Tibial nerve (tissue), 4 donors: ENCODE measurements around the gene GRIP2. TPM values are rescaled to one million over a fixed set of nuclear protein-coding genes. Genes with fewer than 3 reads are reported as not detected.

ENCODE experiments used
- DNase-seq, 2 donors: peaks; one replicate each; pipeline ENCODE4 v3.0.0-alpha.2; 2019; ENCODE audit warnings: low spot score in 2 of 2
- H3K27ac ChIP-seq, 4 donors: fragments of 200-600 bp; sonication (generic) in 3 of 4; one replicate each; pipeline ENCODE4 v1.5.1; 2017 to 2019; ENCODE audit warnings: mild to moderate bottlenecking in 1 of 4
- H3K27me3 ChIP-seq, 2 donors: fragments of 200-600 bp; sonication (generic) in 1 of 2; one replicate each; pipeline versions ENCODE4 v1.5.1 to v1.6.0; 2017 to 2019
- H3K36me3 ChIP-seq, 3 donors: fragments of 200-600 bp; sonication (generic); one replicate each; pipeline ENCODE4 v1.5.1; 2018 to 2019
- H3K4me1 ChIP-seq, 4 donors: fragments of 200-600 bp; sonication (generic) in 3 of 4; one replicate each; pipeline ENCODE4 v1.5.1; 2017 to 2019
- H3K4me3 ChIP-seq, 4 donors: fragments of 200-600 bp; sonication (generic) in 3 of 4; one replicate each; pipeline ENCODE4 v1.5.1; 2017 to 2019; ENCODE audit warnings: mild to moderate bottlenecking in 1 of 4, moderate library complexity in 1 of 4
- H3K9me3 ChIP-seq, 4 donors: fragments of 200-600 bp; sonication (generic) in 3 of 4; one replicate each; pipeline ENCODE4 v1.5.1; 2017 to 2019
- EP300 ChIP-seq, 2 donors: sonication (generic); formaldehyde crosslinking; IDR thresholded peaks; one replicate each; pipeline ENCODE4 v1.6.1; 2017; ENCODE audit warnings: antibody characterized with exemption in 2 of 2, mild to moderate bottlenecking in 1 of 2
- POLR2A ChIP-seq, 2 donors: fragments of 450-650 bp; IDR thresholded peaks; one replicate each; pipeline ENCODE4 v1.6.1; 2017; ENCODE audit warnings: antibody characterized with exemption in 2 of 2, mild to moderate bottlenecking in 2 of 2, moderate library complexity in 2 of 2
- WGBS, 2 donors: methylation state at CpG; one replicate each; pipeline ENCODE4 v1.1.5; 2018; 5-methylcytosine and 5-hydroxymethylcytosine counted together
- total RNA-seq, 4 donors: library from RNA; depleted of rRNA; stranded (reverse); fragments of >200 nt; gene quantifications; one replicate each; pipeline ENCODE4 v1.1.0, GENCODE V29; 2016
- TF ChIP-seq, protein P1 (sequence below), 5 experiments: fragments of 200-600 bp in 3 of 5; fragments of 450-650 bp in 2 of 5; sonication (generic) in 3 of 5; IDR thresholded peaks; one replicate each; pipeline ENCODE4 v1.5.1; 2016 to 2019; ENCODE audit warnings: antibody characterized with exemption in 5 of 5, mild to moderate bottlenecking in 3 of 5, moderate library complexity in 2 of 5

Gene GRIP2
- total RNA-seq, 4 donors from 2014 or later = 0.21 to 1.5 (median 0.99) TPM

DNA sequence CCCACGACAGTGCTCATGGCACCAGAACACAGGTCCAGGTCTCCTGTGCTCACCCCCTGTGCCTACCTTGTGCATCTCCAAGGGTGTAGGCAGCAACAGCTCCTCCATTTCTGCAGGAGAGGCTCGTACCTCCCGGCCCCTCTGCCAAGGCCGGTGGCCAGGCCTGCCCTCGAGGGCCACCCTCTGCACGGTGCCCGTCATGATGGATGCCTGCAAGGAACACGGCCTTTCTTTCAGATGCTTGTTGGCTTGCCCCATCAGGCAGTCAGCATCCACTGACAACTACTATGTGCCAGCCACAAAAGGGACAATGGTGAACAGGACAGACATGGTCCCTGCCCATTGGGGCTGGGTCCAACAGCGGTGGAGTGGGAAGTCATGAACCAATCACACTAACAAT lies 43.8 kb downstream of the GRIP2 start:
- WGBS, 2 donors = 95 to 96% methylated on average over 9 of the region's 9 CpGs
- Histone ChIP-seq H3K27me3 (no peaks in the 10 kb centered on the region), H3K4me1 (no peaks in the 10 kb centered on the region), H3K9me3 (peaks cover 0 to 19% (median 2%) of the 10 kb centered on the region in 4 donors), H3K27ac (no peak overlapping the region), H3K4me3 (no peak overlapping the region), H3K36me3 (no peaks in the 10 kb centered on the region)
- TF ChIP-seq EP300 (IDR thresholded peaks at IDR 0.05) (no peak), POLR2A (IDR thresholded peaks at IDR 0.05) (no peak)
- TF ChIP-seq, protein P1, sequence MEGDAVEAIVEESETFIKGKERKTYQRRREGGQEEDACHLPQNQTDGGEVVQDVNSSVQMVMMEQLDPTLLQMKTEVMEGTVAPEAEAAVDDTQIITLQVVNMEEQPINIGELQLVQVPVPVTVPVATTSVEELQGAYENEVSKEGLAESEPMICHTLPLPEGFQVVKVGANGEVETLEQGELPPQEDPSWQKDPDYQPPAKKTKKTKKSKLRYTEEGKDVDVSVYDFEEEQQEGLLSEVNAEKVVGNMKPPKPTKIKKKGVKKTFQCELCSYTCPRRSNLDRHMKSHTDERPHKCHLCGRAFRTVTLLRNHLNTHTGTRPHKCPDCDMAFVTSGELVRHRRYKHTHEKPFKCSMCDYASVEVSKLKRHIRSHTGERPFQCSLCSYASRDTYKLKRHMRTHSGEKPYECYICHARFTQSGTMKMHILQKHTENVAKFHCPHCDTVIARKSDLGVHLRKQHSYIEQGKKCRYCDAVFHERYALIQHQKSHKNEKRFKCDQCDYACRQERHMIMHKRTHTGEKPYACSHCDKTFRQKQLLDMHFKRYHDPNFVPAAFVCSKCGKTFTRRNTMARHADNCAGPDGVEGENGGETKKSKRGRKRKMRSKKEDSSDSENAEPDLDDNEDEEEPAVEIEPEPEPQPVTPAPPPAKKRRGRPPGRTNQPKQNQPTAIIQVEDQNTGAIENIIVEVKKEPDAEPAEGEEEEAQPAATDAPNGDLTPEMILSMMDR (IDR thresholded peaks at IDR 0.05) = no peak
- DNase-seq = no peak

DNA sequence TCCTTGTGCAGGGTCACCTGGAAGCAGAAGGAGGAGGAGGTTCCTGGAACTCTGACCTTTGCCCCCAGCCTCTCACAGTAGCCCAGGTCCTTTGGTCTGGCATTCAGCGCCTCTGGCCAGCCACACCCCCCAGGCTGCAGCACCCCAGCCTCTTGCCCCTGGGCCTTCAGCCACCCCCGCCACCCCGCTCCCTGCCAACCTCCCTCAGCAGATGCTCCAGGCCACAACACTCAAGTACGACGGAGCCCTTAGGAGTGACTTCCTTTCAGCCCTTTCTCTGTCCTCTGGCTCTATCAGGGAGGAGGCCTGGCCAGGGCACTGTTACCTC lies 45.2 kb downstream of the GRIP2 start:
- no peak for DNase-seq
- whole genome bisulfite sequencing, 2 donors = 84 to 85% methylated on average over 5 of the region's 5 CpGs
- peaks cover 0 to 4% (median 0%) of the 10 kb centered on the region in 3 donors for H3K36me3 ChIP-seq

DNA sequence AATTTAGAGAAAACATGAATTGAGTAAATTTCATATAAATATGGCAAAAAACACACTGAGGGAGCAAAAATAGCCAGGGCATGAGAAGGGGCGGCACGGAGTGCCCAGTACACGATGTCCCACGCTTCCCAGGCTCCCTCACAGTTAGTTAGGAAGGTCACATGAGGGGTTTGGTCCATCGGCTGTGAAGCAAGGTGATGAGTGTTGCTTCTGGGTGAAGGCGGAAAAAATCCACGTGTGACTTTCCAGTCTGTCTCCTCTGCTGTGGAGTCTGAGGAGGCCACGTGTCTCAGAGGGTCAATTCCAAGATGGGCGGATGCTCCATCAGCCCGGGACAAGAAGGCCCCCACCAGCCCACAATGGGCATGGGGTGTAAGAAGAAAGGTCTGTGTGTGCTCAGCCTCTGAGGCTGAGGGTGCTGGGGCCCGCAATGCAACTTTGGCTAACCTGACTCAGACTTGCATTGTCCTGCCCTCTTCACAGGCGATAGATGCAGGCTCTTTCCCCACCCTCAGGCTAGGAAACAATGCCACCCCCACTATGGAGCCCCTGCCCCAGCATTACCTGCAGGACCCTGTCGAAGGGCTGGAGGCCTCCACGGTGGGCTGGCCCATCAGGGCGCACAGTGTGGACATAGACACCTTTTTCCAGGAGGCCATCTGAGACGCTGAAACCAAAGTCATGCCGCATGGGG lies 45.7 kb downstream of the GRIP2 start:
- Histone ChIP-seq H3K27ac (no peak overlapping the region), H3K36me3 (peaks cover 0 to 8% (median 0%) of the 10 kb centered on the region in 3 donors), H3K4me1 (no peaks in the 10 kb centered on the region), H3K4me3 (no peak overlapping the region), H3K27me3 (no peaks in the 10 kb centered on the region), H3K9me3 (no peaks in the 10 kb centered on the region)
- TF ChIP-seq POLR2A (IDR thresholded peaks at IDR 0.05) = no peak
- TF ChIP-seq EP300 (IDR thresholded peaks at IDR 0.05) = no peak
- TF ChIP-seq, protein P1 (IDR thresholded peaks at IDR 0.05) = no peak
- 86% methylated on average over 14 to 17 of the region's 17 CpGs for whole genome bisulfite sequencing, 2 donors
- no peak for DNase-seq

More for the DNA sequence above, 45.2 kb downstream of the GRIP2 start:
- TF ChIP-seq EP300 (IDR thresholded peaks at IDR 0.05) = no peak
- TF ChIP-seq, protein P1 (IDR thresholded peaks at IDR 0.05) = no peak
- TF ChIP-seq POLR2A (IDR thresholded peaks at IDR 0.05) = no peak
- Histone ChIP-seq H3K27ac (no peak overlapping the region), H3K4me1 (no peaks in the 10 kb centered on the region), H3K4me3 (no peak overlapping the region), H3K9me3 (peaks cover 0 to 5% (median 0%) of the 10 kb centered on the region in 4 donors), H3K27me3 (no peaks in the 10 kb centered on the region)

DNA sequence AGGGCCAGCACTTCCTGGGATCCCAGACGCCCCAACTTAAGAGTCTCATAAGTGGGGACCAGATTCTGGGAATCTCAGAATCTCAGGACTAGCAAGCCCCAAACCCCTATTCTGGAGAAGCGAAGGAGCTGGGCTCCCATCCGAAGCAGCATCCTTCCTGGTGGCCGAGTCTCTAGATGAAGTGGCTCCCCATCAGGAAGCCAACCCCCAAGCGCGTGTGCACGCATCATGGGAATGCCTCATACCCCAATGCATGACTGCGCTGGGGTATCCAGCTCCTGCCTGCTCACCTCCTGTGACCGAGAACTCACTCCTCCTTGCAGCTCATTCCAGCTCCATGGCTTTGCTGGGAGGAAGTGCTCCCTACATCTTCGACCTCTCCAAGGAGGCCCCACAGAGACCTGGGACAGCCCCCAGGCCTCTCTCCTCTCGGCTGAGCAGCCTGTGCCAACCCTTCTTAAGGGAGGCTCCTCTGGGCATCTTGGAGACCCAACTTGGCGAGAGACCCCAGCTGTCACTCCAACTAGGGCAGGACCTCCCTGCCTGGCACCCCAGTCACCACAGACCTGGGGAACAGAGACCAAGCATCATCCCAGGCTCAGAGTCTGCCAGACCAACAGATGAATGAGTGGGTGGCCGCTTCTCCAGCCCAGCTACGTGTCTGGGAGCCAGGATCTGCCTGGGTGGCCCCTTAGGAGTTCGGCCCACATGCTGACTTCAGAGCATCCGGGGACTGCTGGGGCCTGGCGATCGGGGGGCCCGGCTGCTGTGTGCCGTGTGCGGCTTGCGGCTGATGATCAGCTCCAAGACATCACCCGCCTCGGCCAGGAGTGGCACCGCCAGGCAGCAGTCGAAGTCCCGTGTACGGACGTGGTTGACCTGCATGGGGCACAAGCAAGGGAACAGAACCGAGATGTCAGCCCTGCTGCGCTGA lies 46.9 kb downstream of the GRIP2 start:
- WGBS, 2 donors = 90% methylated on average over 21 to 24 of the region's 31 CpGs
- peaks cover 0 to 9% (median 0%) of the 10 kb centered on the region in 3 donors for H3K36me3 ChIP-seq

More for the DNA sequence above, 46.9 kb downstream of the GRIP2 start:
- no peak overlapping the region for H3K27ac ChIP-seq
- DNase-seq = no peak
- H3K4me3 ChIP-seq = no peak overlapping the region
- no peaks in the 10 kb centered on the region for H3K9me3 ChIP-seq
- no peaks in the 10 kb centered on the region for H3K27me3 ChIP-seq
- H3K4me1 ChIP-seq = no peaks in the 10 kb centered on the region
- TF ChIP-seq, protein P1 (IDR thresholded peaks at IDR 0.05) = no peak
- TF ChIP-seq EP300 (IDR thresholded peaks at IDR 0.05) (no peak), POLR2A (IDR thresholded peaks at IDR 0.05) (no peak)
